PC-3 (cell line): ENCODE data around the gene DNAAF5. TPM values are rescaled to one million over a fixed set of nuclear protein-coding genes. Genes with fewer than 3 reads are reported as not detected.

Source experiments
- ATAC-seq: fragments of 200-7000 bp; cut with Tn5 transposase; 2 replicates; pipeline ENCODE4 v1.9.1; 2020; ENCODE audit warnings: mild to moderate bottlenecking, moderate library complexity
- BruUV-seq: library from RNA; stranded (reverse); fragments of 400-500 nt; replicated peaks from 2 replicates; lab custom pipeline; 2021; lab: Mats Ljungman, UMichigan
- CTCF ChIA-PET: fragments of 300-600 bp; sonication (Branson Sonifier 250); formaldehyde crosslinking; loops from one replicate; lab custom pipeline; 2022; ENCODE audit warnings: antibody characterized with exemption; lab: Charles Lee
- POLR2A ChIA-PET: fragments of 300-600 bp; sonication (Branson Sonifier 250); formaldehyde crosslinking; loops from one replicate; lab custom pipeline; 2022; ENCODE audit warnings: antibody characterized with exemption; ENCODE audit not compliant: unreplicated experiment; lab: Charles Lee
- DNase-seq: peaks from one replicate; pipeline ENCODE4 v3.0.0-alpha.2; 2015
- H2AFZ ChIP-seq: fragments of 300-600 bp; sonication (generic); 2 replicates; pipeline ENCODE4 v1.6.0; 2016; ENCODE audit warnings: antibody characterized with exemption, low read length
- H3F3A ChIP-seq: fragments of 300-600 bp; sonication (generic); one replicate; pipeline ENCODE4 v1.6.0; 2017; ENCODE audit warnings: antibody characterized with exemption, low read length, control low read depth, mild to moderate bottlenecking; ENCODE audit not compliant: unreplicated experiment
- H3K27ac ChIP-seq: fragments of 300-600 bp; sonication (generic); 2 replicates; pipeline ENCODE4 v1.5.1; 2016; ENCODE audit warnings: mild to moderate bottlenecking, low read length
- H3K27me3 ChIP-seq: fragments of 300-600 bp; sonication (generic); 2 replicates; pipeline ENCODE4 v1.6.1; 2016; ENCODE audit warnings: low read length, mixed read lengths
- H3K36me3 ChIP-seq: fragments of 300-600 bp; sonication (generic); 2 replicates; pipeline ENCODE4 v1.6.1; 2016; ENCODE audit warnings: low read depth, mixed run types, low read length, mixed read lengths
- H3K4me1 ChIP-seq: fragments of 300-600 bp; sonication (generic); 2 replicates; pipeline ENCODE4 v1.5.1; 2016; ENCODE audit warnings: low read length; ENCODE audit not compliant: insufficient read depth
- H3K4me2 ChIP-seq: fragments of 300-600 bp; sonication (generic); 2 replicates; pipeline ENCODE4 v1.6.0; 2016; ENCODE audit warnings: low read length
- H3K4me3 ChIP-seq: fragments of 300-600 bp; sonication (generic); 2 replicates; pipeline ENCODE4 v1.5.1; 2016; ENCODE audit warnings: mild to moderate bottlenecking, low read length, mixed read lengths
- H3K79me2 ChIP-seq: fragments of 300-600 bp; sonication (generic); 2 replicates; pipeline ENCODE4 v1.6.1; 2017; ENCODE audit warnings: low read length, mixed read lengths
- H3K9ac ChIP-seq: fragments of 300-600 bp; sonication (generic); 2 replicates; pipeline ENCODE4 v1.6.0; 2016; ENCODE audit warnings: mild to moderate bottlenecking, low read length
- H3K9me2 ChIP-seq: fragments of 300-600 bp; sonication (generic); replicated peaks from 2 replicates; pipeline ENCODE4 v1.6.1; 2016; ENCODE audit warnings: mixed run types, low read length, mixed read lengths
- H3K9me3 ChIP-seq: fragments of 300-600 bp; sonication (generic); 2 replicates; pipeline ENCODE4 v1.6.1; 2016; ENCODE audit warnings: low read length, mixed read lengths
- H4K20me1 ChIP-seq: fragments of 300-600 bp; sonication (generic); 2 replicates; pipeline ENCODE4 v1.6.1; 2016; ENCODE audit warnings: low read length, mixed read lengths
- CTCF ChIP-seq: fragments of 300-600 bp; sonication (generic); conservative IDR thresholded peaks from 2 replicates; pipeline ENCODE4 v1.5.1; 2017; ENCODE audit warnings: antibody characterized with exemption, low read depth, mild to moderate bottlenecking, low read length
- EZH2 ChIP-seq: fragments of 300-600 bp; sonication (generic); IDR thresholded peaks from one replicate; pipeline ENCODE4 v1.6.1; 2017; ENCODE audit warnings: antibody characterized with exemption, mild to moderate bottlenecking, low read length; ENCODE audit not compliant: unreplicated experiment
- EZH2phosphoT487 ChIP-seq: fragments of 300-600 bp; sonication (generic); IDR thresholded peaks from 2 replicates; pipeline ENCODE4 v1.6.1; 2018; ENCODE audit warnings: mild to moderate bottlenecking, antibody characterized with exemption, low read length, borderline replicate concordance
- intact Hi-C: fragments of 100-400 bp; cut with micrococcal nuclease; formaldehyde crosslinking; loops from 2 replicates; pipeline ENCODE4 v1.9.0; 2023
- total RNA-seq: library from RNA; depleted of rRNA; stranded (reverse); fragments of >200 nt; gene quantifications from 2 replicates; pipeline ENCODE4 v1.2.3, GENCODE V29; 2014

Gene DNAAF5
- total RNA-seq, 1 experiment from 2014 or later: 66.3 TPM

DNA sequence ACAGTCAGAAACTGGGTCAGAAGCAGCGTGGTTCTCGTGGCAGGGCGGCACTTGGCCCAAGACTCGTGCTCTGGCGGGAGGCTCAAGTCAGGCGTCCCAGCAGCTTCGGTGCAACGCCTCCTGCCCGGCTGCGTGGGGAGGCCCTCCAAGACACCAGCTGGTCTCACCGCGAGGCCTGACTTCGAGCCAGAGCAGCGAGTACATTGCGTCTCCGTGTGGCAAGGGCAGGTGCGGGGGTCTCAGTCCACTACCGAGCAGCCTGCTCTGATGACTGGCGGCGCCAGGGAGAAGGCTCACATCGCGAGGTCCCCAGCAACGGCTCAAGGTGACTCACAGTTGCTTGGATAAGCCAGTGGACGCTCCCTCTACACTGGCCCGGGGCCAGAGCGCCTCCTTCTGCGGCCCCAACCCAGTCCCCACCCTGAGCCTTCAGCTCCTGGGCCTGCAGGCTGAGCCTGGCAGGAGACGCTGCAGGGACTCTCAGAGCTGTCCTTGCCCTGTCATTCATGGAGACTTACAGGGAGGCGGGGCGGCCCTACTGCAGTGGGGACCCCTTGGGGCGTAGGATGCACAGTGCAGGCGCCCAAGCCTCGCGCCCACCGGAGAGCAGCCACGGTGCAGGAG, 42.5 kb downstream of the DNAAF5 start:
- Histone ChIP-seq H3K4me1 (no peaks in the 10 kb centered on the region), H3K79me2 (no peaks in the 10 kb centered on the region), H2AFZ (no peak overlapping the region), H3K9me2 (no peaks in the 10 kb centered on the region), H3K4me2 (no peak overlapping the region), H3K4me3 (no peak overlapping the region), H3K36me3 (peaks cover 6% of the 10 kb centered on the region; the same call in 1 of the 2 replicates), H3K27ac (no peak overlapping the region), H3F3A (no peaks in the 10 kb centered on the region), H3K9ac (no peak overlapping the region), H3K27me3 (no peaks in the 10 kb centered on the region), H3K9me3 (no peaks in the 10 kb centered on the region), H4K20me1 (no peaks in the 10 kb centered on the region)
- intact Hi-C loops: no loop called here
- no TSS peak for BruUV-seq
- CTCF ChIA-PET: no interaction called here
- no peak for DNase-seq
- ATAC-seq: peak; percentile 40; the same call in 1 of the 2 replicates
- POLR2A ChIA-PET: no interaction called here
- no peak for TF ChIP-seq EZH2
- no peak for TF ChIP-seq EZH2phosphoT487
- no peak for TF ChIP-seq CTCF

GRCh38 chr7:770336-770735, 43.8 kb downstream of the DNAAF5 start:
- Histone ChIP-seq H3K27me3 (no peaks in the 10 kb centered on the region), H3K4me1 (no peaks in the 10 kb centered on the region), H3F3A (no peaks in the 10 kb centered on the region), H4K20me1 (no peaks in the 10 kb centered on the region), H3K4me3 (no peak overlapping the region), H3K9me3 (no peaks in the 10 kb centered on the region), H3K79me2 (no peaks in the 10 kb centered on the region), H3K36me3 (peaks cover 12% of the 10 kb centered on the region; the same call in 1 of the 2 replicates), H3K9me2 (no peaks in the 10 kb centered on the region), H3K9ac (no peak overlapping the region), H2AFZ (no peak overlapping the region), H3K27ac (no peak overlapping the region), H3K4me2 (no peak overlapping the region)
- ATAC-seq (no peak), DNase-seq (no peak)
- no TSS peak for BruUV-seq
- TF ChIP-seq EZH2 (no peak), EZH2phosphoT487 (no peak), CTCF (no peak)
- POLR2A ChIA-PET: interaction anchor here (0.6 kb wide), 1 partner anchor 65 kb away, joined by 5 read pairs; no protein-coding TSS in a partner anchor
- intact Hi-C loops: loop anchor here (5.0 kb wide), 1 partner anchor 128 kb away; no protein-coding TSS in a partner anchor
- CTCF ChIA-PET: no interaction called here

GRCh38 chr7:770741-771166, 44.3 kb downstream of the DNAAF5 start:
- ATAC-seq: no peak
- H3K4me2 ChIP-seq: no peak overlapping the region
- intact Hi-C loops: loop anchor here (5.0 kb wide), 1 partner anchor 128 kb away; no protein-coding TSS in a partner anchor

More at GRCh38 chr7:770741-771166, 44.3 kb downstream of the DNAAF5 start:
- POLR2A ChIA-PET: interaction anchor here (0.6 kb wide), 1 partner anchor 65 kb away, joined by 5 read pairs; no protein-coding TSS in a partner anchor
- Histone ChIP-seq H3K9ac (no peak overlapping the region), H3K9me3 (no peaks in the 10 kb centered on the region), H3K4me1 (no peaks in the 10 kb centered on the region), H2AFZ (no peak overlapping the region), H3K9me2 (no peaks in the 10 kb centered on the region), H3K27ac (no peak overlapping the region), H3K4me3 (no peak overlapping the region), H3F3A (no peaks in the 10 kb centered on the region), H3K27me3 (no peaks in the 10 kb centered on the region), H3K79me2 (no peaks in the 10 kb centered on the region), H4K20me1 (no peaks in the 10 kb centered on the region), H3K36me3 (peaks cover 12% of the 10 kb centered on the region; the same call in 1 of the 2 replicates)
- CTCF ChIA-PET: no interaction called here
- DNase-seq: no peak
- no peak for TF ChIP-seq EZH2phosphoT487
- no peak for TF ChIP-seq EZH2
- TF ChIP-seq CTCF: no peak
- BruUV-seq: no TSS peak
